HL-60 (cell line): Measurements from ENCODE around the gene CNTNAP5.

Experiments used
- DNase-seq, 2 experiments: peaks; one replicate each; pipeline ENCODE4 v3.0.0-alpha.2; 2010 to 2020; ENCODE audit warnings: low read depth in 1 of 2, low spot score in 1 of 2
- H3K27ac ChIP-seq: fragments of 250-450 bp; sonication (Bioruptor Pico); replicated peaks from 2 replicates; pipeline ENCODE4 v1.5.1; 2020; ENCODE audit warnings: mild to moderate bottlenecking, moderate library complexity
- H3K27me3 ChIP-seq: fragments of 250-450 bp; sonication (Bioruptor Pico); 2 replicates; pipeline ENCODE4 v1.5.1; 2021; ENCODE audit warnings: mild to moderate bottlenecking, moderate library complexity; ENCODE audit not compliant: insufficient read depth, poor library complexity, severe bottlenecking
- H3K4me3 ChIP-seq: replicated peaks from 2 replicates; pipeline ENCODE4 v1.5.1; 2011; ENCODE audit warnings: mild to moderate bottlenecking, control low read depth, low read length; ENCODE audit not compliant: insufficient read depth
- GABPA ChIP-seq: IDR thresholded peaks from 2 replicates; pipeline ENCODE4 v1.6.1; 2012; ENCODE audit warnings: low read depth
- POLR2AphosphoS5 ChIP-seq: IDR thresholded peaks from 2 replicates; pipeline ENCODE4 v1.6.1; 2012; ENCODE audit warnings: low read depth
- SPI1 ChIP-seq: IDR thresholded peaks from 2 replicates; pipeline ENCODE4 v1.6.1; 2012; ENCODE audit warnings: low read depth, mild to moderate bottlenecking, borderline replicate concordance
- long read RNA-seq: library from polyadenylated mRNA; unstranded; transcript quantifications from one replicate; pipeline ENCODE4 v2.0.0, GENCODE V29; 2020
- TF ChIP-seq, protein P1 (sequence below): IDR thresholded peaks from one replicate; pipeline ENCODE4 v1.5.1; 2011; ENCODE audit warnings: low read length, control low read depth, inconsistent platforms; ENCODE audit not compliant: insufficient read depth
- TF ChIP-seq, protein P2 (sequence below): IDR thresholded peaks from 2 replicates; pipeline ENCODE4 v1.6.1; 2012; ENCODE audit warnings: low read depth; ENCODE audit not compliant: insufficient replicate concordance

Gene CNTNAP5
- long read RNA-seq = 0 reads

- TF ChIP-seq, protein P1, sequence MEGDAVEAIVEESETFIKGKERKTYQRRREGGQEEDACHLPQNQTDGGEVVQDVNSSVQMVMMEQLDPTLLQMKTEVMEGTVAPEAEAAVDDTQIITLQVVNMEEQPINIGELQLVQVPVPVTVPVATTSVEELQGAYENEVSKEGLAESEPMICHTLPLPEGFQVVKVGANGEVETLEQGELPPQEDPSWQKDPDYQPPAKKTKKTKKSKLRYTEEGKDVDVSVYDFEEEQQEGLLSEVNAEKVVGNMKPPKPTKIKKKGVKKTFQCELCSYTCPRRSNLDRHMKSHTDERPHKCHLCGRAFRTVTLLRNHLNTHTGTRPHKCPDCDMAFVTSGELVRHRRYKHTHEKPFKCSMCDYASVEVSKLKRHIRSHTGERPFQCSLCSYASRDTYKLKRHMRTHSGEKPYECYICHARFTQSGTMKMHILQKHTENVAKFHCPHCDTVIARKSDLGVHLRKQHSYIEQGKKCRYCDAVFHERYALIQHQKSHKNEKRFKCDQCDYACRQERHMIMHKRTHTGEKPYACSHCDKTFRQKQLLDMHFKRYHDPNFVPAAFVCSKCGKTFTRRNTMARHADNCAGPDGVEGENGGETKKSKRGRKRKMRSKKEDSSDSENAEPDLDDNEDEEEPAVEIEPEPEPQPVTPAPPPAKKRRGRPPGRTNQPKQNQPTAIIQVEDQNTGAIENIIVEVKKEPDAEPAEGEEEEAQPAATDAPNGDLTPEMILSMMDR = no peak
- TF ChIP-seq GABPA (no peak), SPI1 (no peak)
- TF ChIP-seq, protein P2, sequence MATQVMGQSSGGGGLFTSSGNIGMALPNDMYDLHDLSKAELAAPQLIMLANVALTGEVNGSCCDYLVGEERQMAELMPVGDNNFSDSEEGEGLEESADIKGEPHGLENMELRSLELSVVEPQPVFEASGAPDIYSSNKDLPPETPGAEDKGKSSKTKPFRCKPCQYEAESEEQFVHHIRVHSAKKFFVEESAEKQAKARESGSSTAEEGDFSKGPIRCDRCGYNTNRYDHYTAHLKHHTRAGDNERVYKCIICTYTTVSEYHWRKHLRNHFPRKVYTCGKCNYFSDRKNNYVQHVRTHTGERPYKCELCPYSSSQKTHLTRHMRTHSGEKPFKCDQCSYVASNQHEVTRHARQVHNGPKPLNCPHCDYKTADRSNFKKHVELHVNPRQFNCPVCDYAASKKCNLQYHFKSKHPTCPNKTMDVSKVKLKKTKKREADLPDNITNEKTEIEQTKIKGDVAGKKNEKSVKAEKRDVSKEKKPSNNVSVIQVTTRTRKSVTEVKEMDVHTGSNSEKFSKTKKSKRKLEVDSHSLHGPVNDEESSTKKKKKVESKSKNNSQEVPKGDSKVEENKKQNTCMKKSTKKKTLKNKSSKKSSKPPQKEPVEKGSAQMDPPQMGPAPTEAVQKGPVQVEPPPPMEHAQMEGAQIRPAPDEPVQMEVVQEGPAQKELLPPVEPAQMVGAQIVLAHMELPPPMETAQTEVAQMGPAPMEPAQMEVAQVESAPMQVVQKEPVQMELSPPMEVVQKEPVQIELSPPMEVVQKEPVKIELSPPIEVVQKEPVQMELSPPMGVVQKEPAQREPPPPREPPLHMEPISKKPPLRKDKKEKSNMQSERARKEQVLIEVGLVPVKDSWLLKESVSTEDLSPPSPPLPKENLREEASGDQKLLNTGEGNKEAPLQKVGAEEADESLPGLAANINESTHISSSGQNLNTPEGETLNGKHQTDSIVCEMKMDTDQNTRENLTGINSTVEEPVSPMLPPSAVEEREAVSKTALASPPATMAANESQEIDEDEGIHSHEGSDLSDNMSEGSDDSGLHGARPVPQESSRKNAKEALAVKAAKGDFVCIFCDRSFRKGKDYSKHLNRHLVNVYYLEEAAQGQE = peak; percentile 96
- Histone ChIP-seq H3K27me3 (peaks cover 15% of the 10 kb centered on the region), H3K27ac (no peak within 1 kb of the TSS), H3K4me3 (no peak within 1 kb of the TSS)
- peak in 1 of 2 experiments; percentile 3 for DNase-seq
Observed at GRCh38 chr2:124025171-124025580, at the start of gene CNTNAP5. CNTNAP5 (plus strand) TSS chr2:124025287; CDS start chr2:124025651, 364 bp downstream.

DNA sequence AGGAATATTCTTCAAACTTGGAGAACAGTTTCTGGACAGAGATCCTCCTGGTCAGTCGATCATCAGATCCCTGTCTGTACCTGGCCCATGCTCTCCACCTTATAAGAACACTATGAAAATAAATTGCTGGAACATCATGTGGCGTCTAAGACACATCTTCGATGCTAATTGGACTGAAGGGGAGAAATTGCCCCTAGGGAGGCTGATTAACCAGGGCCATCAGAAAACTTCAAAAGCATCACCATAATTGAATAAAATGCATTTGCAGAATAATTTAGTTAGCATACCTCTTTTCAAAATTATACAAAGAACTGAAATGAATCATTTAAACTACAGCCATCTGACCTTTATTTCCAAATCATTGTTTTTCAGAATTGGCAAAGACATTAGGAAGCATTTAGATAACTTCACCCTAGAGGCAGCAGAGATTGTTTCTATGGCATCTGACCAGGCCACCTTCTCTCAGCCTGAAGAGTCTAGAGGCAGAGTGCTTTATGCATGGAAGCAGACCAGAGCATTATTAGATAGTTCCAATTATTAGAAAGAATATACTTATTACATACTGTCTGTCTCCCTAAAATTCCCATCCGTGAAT lies 48.9 kb upstream of the CNTNAP5 start:
- Histone ChIP-seq H3K4me3 (no peak overlapping the region), H3K27me3 (no peaks in the 10 kb centered on the region), H3K27ac (no peak overlapping the region)
- TF ChIP-seq, protein P1 = no peak
- TF ChIP-seq GABPA (no peak), POLR2AphosphoS5 (no peak), SPI1 (no peak)
- TF ChIP-seq, protein P2 = no peak
- DNase-seq = no peak

DNA sequence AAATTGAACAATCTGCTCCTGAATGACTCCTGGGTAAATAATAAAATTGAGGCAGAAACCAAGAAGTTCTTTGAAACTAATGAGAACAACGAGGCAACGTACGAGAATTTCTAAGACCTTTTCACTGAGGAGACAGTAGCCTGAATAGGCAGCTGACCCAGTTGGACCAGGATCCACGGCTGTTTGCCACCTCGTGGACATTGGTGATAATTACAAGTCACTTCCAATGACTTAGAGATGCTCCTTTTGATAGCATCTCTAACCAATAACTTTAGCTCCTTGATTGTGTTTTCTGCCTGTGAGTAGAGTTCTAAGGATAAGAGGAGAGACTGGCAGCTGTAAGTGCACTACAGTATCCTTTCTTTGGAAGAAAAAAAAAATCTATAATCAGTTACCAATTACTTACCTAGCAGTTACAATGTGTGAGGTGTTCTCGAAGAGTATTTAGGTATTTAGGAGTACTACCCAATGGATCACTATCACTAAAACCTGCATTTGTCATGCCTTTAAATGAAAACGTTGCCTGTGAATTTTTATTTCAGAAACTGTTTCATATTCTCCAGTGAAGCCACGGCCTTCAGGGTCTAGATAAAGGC lies 31.3 kb upstream of the CNTNAP5 start:
- H3K27me3 ChIP-seq = no peaks in the 10 kb centered on the region
- no peak overlapping the region for H3K27ac ChIP-seq
- peak in 1 of 2 experiments; percentile 17 for DNase-seq
- no peak overlapping the region for H3K4me3 ChIP-seq
- no peak for TF ChIP-seq GABPA
- TF ChIP-seq, protein P2 = no peak
- TF ChIP-seq, protein P1 = peak; percentile 6
